GDM1 (cell line): ENCODE results near the gene UBL4A.
A peak's percentile ranks its signal among the peaks of the same experiment; 100 is the strongest.

Experiments used
- DNase-seq: peaks from one replicate; lab custom pipeline; 2025; lab: John Stamatoyannopoulos, UW

UBL4A gene

DNA sequence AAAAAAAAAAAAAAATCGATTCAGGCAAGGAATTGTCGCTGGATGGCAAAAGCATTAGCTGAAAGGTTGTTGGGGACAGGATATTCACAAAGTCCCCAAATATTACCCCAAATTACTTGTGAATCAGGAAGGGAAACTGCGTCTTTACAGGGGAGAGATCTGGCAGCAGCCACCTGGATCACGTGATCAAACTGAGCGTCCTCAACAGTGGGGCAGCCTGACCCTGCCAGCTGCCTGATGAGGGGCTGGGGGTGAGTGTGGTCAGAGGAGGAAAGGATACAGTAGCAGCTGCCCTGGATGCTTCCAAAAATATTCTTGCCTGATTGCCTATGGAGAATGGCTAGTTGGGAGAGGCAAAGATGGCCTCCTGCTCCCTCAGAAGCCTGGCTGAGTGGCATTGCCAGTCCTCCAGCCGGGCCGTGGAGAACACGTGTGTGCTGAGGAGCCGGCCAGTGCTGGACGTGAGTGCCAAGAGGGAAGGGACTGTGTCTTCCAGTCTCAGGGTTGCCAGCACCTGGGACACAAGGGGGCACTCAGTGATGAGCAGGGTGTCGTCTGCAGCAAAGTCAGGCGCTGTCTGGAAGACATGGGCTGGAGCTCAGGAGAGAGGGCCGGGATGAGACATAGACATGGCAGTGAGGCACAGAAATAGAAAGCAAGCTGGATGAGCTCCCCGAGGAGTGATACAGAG is 4.4 kb downstream of the UBL4A start:
- DNase-seq: no peak

- DNase-seq: no peak
Observed at GRCh38 chrX:154481195-154481594, 5.2 kb downstream of the UBL4A start.

- peak; percentile 86 for DNase-seq
Observed at GRCh38 chrX:154478728-154479622, 7.4 kb downstream of the UBL4A start, which contains the start of gene LAGE3. TSS of gene LAGE3 (minus strand) at chrX:154479281. CDS start at chrX:154478915, 366 bp downstream.

- DNase-seq: no peak
Observed at GRCh38 chrX:154477891-154478477, 8.4 kb downstream of the UBL4A start.

DNA sequence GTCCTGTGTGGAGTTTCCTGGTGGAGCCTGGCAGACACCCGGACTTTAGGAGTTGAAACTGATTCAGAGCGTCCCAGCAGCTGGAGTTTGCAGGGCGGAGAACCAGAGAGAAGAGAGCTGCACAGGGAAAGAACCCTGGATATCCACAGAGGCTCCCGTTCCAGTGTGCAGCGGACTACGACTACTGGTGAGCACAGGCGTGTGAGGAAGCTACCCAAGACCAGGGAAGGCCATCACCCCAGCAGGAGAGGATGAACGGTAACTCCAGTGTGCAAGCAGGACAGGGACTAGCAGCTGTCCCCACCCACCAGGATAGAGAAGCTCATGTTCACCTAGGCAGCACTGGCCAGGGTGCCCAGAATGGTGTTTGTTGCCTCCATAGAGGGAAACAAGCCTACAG is 9.6 kb downstream of the UBL4A start:
- no peak for DNase-seq

DNA sequence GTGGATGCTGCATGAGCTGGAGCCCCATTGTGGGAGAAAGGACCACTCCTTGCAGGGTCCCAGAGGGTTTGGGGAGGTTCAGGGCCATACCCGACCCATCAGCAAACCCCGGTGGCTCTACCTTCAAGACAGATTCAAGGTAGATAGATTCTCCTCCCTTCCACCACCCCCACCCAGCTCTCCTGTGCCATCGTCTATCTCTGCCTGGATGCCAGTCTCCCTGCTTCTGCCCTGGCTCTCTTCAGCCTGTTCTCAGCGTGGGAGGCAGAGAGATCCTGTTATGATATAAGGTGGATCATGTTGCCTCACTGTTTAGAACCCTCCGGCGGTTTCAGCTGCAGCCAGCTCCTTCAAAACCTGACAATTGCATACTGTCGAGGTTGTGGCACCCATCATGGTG is 12.7 kb downstream of the UBL4A start:
- DNase-seq: no peak

GRCh38 chrX:154472685-154473632 is 13.5 kb downstream of the UBL4A start:
- DNase-seq: no peak

- DNase-seq: no peak
Observed at GRCh38 chrX:154471839-154472684, 14.4 kb downstream of the UBL4A start.

DNA sequence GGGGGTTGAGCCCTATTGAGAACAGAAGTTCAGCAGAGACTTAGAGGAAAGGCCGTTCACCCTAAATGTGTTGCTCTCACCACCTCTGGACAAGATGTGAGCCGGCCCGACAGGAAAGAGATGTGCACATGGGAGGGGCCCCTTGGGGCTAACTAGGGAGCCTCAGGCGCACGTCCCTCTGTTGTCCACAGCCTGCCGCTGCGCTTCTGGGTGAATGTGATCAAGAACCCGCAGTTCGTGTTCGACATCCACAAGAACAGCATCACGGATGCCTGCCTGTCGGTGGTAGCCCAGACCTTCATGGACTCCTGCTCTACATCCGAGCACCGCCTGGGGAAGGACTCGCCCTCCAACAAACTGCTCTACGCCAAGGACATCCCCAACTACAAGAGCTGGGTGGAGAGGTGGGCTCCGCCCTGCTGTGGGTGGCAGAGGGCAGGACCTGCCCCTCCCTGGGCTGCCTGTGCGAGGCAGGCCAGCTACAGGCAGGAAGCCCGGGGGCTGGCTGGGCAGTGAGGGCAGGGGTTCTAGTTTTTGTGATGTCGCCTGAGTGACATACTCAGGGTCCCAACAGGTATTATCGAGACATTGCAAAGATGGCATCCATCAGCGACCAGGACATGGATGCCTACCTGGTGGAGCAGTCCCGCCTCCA is 15.4 kb downstream of the UBL4A start:
- no peak for DNase-seq

DNA sequence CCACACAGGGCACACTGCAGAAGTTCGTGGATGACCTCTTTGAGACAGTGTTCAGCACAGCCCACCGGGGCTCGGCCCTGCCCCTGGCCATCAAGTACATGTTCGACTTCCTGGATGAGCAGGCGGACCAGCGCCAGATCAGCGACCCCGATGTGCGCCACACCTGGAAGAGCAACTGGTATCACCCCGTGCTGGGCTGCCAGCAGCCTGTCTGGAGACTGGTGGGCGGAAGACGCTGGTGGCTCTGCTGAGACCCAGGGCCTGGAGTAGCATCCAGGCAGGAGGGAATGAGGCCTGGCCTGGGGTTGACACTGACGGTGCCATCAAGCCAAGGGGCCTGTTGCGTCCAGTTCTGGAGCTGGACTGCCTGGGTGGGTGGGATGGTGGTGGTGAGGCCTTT is 16.0 kb downstream of the UBL4A start:
- no peak for DNase-seq

DNA sequence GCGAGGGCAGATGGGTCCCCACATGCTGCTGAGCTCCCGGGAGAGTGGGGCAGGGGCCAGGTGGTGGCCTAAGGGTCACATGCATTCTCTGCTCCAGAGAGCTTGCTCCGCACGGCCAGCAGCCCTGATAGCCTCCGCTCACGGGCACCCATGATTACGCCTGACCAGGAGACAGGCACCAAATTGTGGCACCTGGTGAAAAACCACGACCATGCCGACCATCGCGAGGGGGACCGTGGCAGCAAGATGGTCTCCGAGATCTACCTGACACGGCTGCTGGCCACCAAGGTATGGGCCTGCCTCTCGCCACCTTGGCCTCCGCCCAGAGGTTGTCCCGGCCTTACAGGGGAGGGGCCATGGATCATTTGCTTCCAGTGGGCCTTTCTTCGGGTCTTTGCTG is 16.5 kb downstream of the UBL4A start:
- no peak for DNase-seq

DNA sequence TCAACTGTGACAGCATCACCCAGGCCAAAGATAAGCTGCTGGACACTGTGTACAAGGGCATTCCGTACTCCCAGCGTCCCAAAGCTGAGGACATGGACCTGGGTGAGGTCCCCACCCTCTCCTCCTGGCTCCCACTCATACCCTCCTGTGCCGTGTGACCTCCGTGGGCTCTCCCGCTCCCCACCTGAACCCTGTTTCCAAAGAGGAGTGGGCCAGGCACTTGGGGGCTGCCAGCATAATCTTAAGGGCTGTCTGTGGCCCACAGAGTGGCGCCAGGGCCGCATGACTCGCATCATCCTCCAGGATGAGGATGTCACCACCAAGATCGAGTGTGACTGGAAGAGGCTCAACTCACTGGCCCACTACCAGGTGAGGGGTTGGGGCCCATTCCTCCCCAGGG is 17.3 kb downstream of the UBL4A start:
- no peak for DNase-seq

DNA sequence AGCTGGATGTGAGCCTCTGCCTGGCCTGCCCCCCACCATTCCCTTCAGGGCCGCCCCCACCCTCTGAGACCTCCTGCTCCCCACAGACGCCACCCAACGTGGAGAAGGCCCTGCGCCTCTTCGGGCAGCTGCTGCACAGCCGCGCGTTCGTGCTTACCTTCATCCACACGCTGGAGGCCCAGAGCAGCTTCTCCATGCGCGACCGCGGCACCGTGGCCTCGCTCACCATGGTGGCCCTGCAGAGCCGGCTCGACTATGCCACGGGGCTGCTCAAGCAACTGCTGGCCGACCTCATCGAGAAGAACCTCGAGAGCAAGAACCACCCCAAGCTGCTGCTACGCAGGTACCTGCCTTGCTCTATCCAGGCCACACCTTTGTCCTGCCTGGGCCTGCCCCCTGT is 18.2 kb downstream of the UBL4A start:
- DNase-seq: no peak

- no peak for DNase-seq
Observed at GRCh38 chrX:154467556-154467955, 18.9 kb downstream of the UBL4A start.

DNA sequence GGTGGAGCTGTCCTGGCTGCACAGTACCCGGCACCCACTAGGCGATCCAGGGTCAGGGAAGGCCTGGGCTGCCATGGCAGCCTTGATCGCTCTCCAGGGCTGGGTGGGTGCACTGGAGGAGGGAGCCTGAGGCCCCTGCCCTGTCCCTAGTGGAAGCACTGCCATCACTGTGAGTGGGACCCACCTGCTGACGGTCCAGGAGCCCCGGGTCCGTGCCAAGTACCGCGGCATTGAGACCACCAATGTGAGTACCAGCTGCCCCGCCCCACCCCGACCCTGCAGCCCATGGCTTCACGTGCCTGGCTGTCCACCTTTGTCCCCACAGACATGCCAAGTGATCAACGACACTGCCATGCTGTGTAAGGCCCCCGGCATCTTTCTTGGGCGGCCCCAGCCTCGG is 19.5 kb downstream of the UBL4A start:
- no peak for DNase-seq

GRCh38 chrX:154466036-154466435 is 20.4 kb downstream of the UBL4A start:
- no peak for DNase-seq

DNA sequence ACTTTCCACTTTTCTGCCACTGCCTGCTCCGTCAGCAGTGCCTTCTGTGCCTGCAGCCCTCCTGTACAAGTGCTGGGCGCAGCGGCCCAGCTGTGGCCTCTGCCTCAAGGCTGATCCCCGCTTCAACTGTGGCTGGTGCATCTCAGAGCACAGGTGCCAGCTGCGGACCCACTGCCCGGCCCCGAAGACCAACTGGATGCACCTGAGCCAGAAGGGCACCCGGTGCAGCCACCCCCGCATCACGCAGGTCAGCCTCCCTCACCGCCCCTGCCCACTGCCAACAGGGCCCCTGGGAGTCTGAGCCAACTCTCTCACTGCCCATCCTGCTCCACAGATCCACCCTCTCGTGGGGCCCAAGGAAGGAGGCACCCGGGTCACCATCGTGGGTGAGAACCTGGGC is 20.8 kb downstream of the UBL4A start:
- no peak for DNase-seq

DNA sequence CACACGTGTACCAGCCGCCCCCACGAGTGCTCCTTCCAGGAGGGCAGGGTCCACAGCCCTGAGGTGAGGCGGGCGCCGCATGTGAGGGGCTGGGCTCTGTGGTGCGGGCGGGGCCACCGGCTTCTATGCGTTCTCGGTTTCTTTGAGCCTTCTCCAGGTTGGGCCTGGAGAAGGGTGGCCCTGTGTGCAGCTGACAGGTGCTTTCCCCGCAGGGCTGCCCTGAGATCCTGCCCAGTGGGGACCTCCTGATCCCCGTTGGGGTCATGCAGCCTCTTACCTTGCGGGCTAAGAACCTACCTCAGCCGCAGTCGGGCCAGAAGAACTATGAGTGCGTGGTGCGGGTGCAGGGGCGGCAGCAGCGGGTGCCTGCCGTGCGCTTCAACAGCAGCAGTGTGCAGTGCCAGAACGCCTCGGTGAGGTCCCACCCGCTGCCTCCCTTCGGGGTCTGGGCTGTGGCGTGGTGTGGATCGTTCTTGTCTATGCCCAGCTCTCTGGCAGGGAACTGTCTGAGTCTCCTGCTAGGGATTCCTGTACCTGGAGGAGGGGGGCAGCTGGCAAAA is 21.5 kb downstream of the UBL4A start:
- no peak for DNase-seq

GRCh38 chrX:154463611-154464220 is 22.7 kb downstream of the UBL4A start:
- no peak for DNase-seq

DNA sequence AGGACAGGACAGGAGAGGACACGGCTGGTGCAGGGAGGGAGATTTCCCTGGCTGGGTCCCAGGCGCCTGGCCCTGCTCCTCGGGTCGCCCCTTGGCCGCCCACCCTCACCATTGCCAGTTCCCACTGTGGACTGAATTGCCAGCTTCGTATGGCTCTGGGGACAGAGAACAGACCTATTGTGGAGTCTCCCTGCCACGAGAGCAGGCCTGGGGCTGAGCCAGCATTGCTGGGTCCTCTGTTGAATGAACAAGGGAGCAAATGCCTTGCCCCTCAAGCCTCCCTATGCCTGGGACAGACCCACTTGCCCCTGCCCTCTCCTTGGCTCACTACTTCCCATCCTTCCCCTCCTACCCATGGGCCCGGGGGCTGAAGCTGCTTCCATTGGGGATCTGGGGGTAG is 24.0 kb downstream of the UBL4A start:
- no peak for DNase-seq
